Parathyroid adenoma (tissue), 2 donors: Measurements from ENCODE around the gene CAPN14.

ENCODE experiments used
- H2AFZ ChIP-seq: fragments of 300-600 bp; sonication (generic); one replicate; pipeline ENCODE4 v1.7.0; 2017; ENCODE audit warnings: antibody characterized with exemption, mild to moderate bottlenecking
- H3K27ac ChIP-seq: fragments of 300-600 bp; sonication (generic); one replicate; pipeline ENCODE4 v1.7.0; 2017
- H3K27me3 ChIP-seq: fragments of 300-600 bp; sonication (generic); one replicate; pipeline ENCODE4 v1.7.0; 2017; ENCODE audit warnings: low read length; ENCODE audit not compliant: control insufficient read depth, insufficient read depth
- H3K36me3 ChIP-seq: fragments of 300-600 bp; sonication (generic); one replicate; pipeline ENCODE4 v1.7.0; 2017; ENCODE audit warnings: low read length; ENCODE audit not compliant: control insufficient read depth, insufficient read depth
- H3K4me1 ChIP-seq: fragments of 300-600 bp; sonication (generic); one replicate; pipeline ENCODE4 v1.7.0; 2017; ENCODE audit warnings: control low read depth
- H3K4me2 ChIP-seq: fragments of 300-600 bp; sonication (generic); one replicate; pipeline ENCODE4 v1.7.0; 2017; ENCODE audit warnings: low read length
- H3K4me3 ChIP-seq: fragments of 300-600 bp; sonication (generic); one replicate; pipeline ENCODE4 v1.7.0; 2017; ENCODE audit warnings: low read depth, low read length
- H3K79me2 ChIP-seq: fragments of 300-600 bp; sonication (generic); one replicate; pipeline ENCODE4 v1.7.0; 2017; ENCODE audit warnings: control low read depth
- H3K9ac ChIP-seq: fragments of 300-600 bp; sonication (generic); one replicate; pipeline ENCODE4 v1.7.0; 2017; ENCODE audit warnings: mild to moderate bottlenecking
- H3K9me3 ChIP-seq: fragments of 300-600 bp; sonication (generic); one replicate; pipeline ENCODE4 v1.7.0; 2017; ENCODE audit warnings: low read length; ENCODE audit not compliant: control insufficient read depth
- CTCF ChIP-seq: fragments of 300-600 bp; sonication (generic); IDR thresholded peaks from one replicate; pipeline ENCODE4 v1.7.0; 2017; ENCODE audit warnings: antibody characterized with exemption, mild to moderate bottlenecking
- donor health status: primary hyperparathyroidism.

Gene CAPN14

GRCh38 chr2:31125918-31126695 is 91.2 kb downstream of the CAPN14 start:
- no peaks in the 10 kb centered on the region for H3K79me2 ChIP-seq
- H3K4me3 ChIP-seq, result no peak overlapping the region
- H3K4me1 ChIP-seq, result no peaks in the 10 kb centered on the region
- no peak for TF ChIP-seq CTCF
- no peaks in the 10 kb centered on the region for H3K27me3 ChIP-seq
- H3K4me2 ChIP-seq, result no peak overlapping the region
- H3K27ac ChIP-seq, result no peak overlapping the region
- H2AFZ ChIP-seq, result no peak overlapping the region
- no peaks in the 10 kb centered on the region for H3K36me3 ChIP-seq
- no peak overlapping the region for H3K9ac ChIP-seq
- H3K9me3 ChIP-seq, result no peaks in the 10 kb centered on the region

- Histone ChIP-seq H3K4me2 (no peak overlapping the region), H3K79me2 (no peaks in the 10 kb centered on the region), H3K27ac (no peak overlapping the region), H3K9ac (no peak overlapping the region), H3K36me3 (no peaks in the 10 kb centered on the region), H3K27me3 (no peaks in the 10 kb centered on the region), H3K4me3 (no peak overlapping the region), H3K9me3 (no peaks in the 10 kb centered on the region), H3K4me1 (no peaks in the 10 kb centered on the region), H2AFZ (no peak overlapping the region)
- TF ChIP-seq CTCF, result no peak
Observed at GRCh38 chr2:31124904-31125303, 92.4 kb downstream of the CAPN14 start.
